ENCODE results near the gene SYCP1. TPM values are rescaled to one million over a fixed set of nuclear protein-coding genes. Genes with fewer than 3 reads are reported as not detected.

The SYCP1 gene
- total RNA-seq, 1 donor from 2014 or later = not detected

DNA sequence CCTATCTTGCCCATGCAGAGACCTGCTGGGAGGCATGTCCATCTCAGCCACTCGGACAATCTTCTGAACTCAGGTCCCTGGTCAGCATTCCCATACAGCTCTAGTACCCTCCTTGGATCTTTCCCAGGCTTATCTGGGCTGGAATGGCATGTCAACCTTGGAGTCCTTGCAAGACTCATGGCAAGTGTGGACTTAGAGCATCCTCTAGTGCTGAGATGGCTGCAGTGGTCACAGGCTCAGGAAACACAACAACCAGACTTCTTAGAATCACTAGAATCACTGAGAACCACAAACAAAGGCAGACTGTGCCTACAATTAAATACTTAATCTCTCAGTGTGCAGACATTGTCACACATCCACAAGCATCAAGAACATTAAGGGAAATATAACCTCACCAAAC is 101.9 kb downstream of the SYCP1 start:
- no peak for DNase-seq
- Mint-ChIP-seq H3K4me1 (ENCODE audit: low read depth, unreplicated experiment) (no peaks in the 10 kb centered on the region), H3K27ac (ENCODE audit: unreplicated experiment) (no peak overlapping the region), H3K36me3 (ENCODE audit: unreplicated experiment) (no peaks in the 10 kb centered on the region), H3K9me3 (ENCODE audit: unreplicated experiment) (peaks cover 2% of the 10 kb centered on the region), H3K27me3 (ENCODE audit: unreplicated experiment) (no peaks in the 10 kb centered on the region), H3K4me3 (ENCODE audit: unreplicated experiment) (no peak overlapping the region)
- TF ChIP-seq CTCF (IDR thresholded peaks at IDR 0.05; ENCODE audit: partially characterized antibody, unreplicated experiment) = no peak

DNA sequence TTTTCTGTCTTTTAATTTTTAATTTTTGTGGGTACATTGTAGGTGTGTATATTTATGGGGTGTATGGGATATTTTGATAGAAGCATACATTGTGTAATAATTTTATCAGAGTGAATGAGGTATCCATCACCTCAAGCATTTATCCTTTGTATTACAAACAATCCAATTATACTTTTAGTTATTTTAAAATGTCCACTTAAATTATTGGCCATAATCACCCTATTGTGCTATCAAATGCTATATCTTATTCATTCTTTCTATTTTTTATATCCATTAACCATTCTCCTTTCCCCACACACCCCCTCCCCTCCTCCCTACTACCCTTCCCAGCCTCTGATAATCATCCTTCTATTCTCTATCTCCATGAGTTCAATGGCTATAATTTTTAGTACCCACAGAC is 104.8 kb downstream of the SYCP1 start:
- no peak overlapping the region for H3K27ac Mint-ChIP-seq (ENCODE audit: unreplicated experiment)
- H3K4me3 Mint-ChIP-seq (ENCODE audit: unreplicated experiment) = no peak overlapping the region
- no peaks in the 10 kb centered on the region for H3K36me3 Mint-ChIP-seq (ENCODE audit: unreplicated experiment)
- no peak for DNase-seq
- H3K27me3 Mint-ChIP-seq (ENCODE audit: unreplicated experiment) = no peaks in the 10 kb centered on the region
- peaks cover 2% of the 10 kb centered on the region for H3K9me3 Mint-ChIP-seq (ENCODE audit: unreplicated experiment)
- TF ChIP-seq CTCF (IDR thresholded peaks at IDR 0.05; ENCODE audit: partially characterized antibody, unreplicated experiment) = no peak
- H3K4me1 Mint-ChIP-seq (ENCODE audit: low read depth, unreplicated experiment) = no peaks in the 10 kb centered on the region

- TF ChIP-seq CTCF (IDR thresholded peaks at IDR 0.05; ENCODE audit: partially characterized antibody, unreplicated experiment) = no peak
- Mint-ChIP-seq H3K27ac (ENCODE audit: unreplicated experiment) (no peak overlapping the region), H3K4me1 (ENCODE audit: low read depth, unreplicated experiment) (no peaks in the 10 kb centered on the region), H3K9me3 (ENCODE audit: unreplicated experiment) (no peaks in the 10 kb centered on the region), H3K4me3 (ENCODE audit: unreplicated experiment) (no peak overlapping the region), H3K36me3 (ENCODE audit: unreplicated experiment) (peaks cover 4% of the 10 kb centered on the region), H3K27me3 (ENCODE audit: unreplicated experiment) (no peaks in the 10 kb centered on the region)
- DNase-seq = no peak
Observed at GRCh38 chr1:114976891-114977290, 122.2 kb downstream of the SYCP1 start.

GRCh38 chr1:114979278-114979891 is 124.7 kb downstream of the SYCP1 start:
- H3K4me1 Mint-ChIP-seq (ENCODE audit: low read depth, unreplicated experiment) = no peaks in the 10 kb centered on the region

More at GRCh38 chr1:114979278-114979891, 124.7 kb downstream of the SYCP1 start:
- peaks cover 6% of the 10 kb centered on the region for H3K9me3 Mint-ChIP-seq (ENCODE audit: unreplicated experiment)
- no peak overlapping the region for H3K27ac Mint-ChIP-seq (ENCODE audit: unreplicated experiment)
- H3K36me3 Mint-ChIP-seq (ENCODE audit: unreplicated experiment) = peaks cover 13% of the 10 kb centered on the region
- TF ChIP-seq CTCF (IDR thresholded peaks at IDR 0.05; ENCODE audit: partially characterized antibody, unreplicated experiment) = peak; percentile 95
- H3K27me3 Mint-ChIP-seq (ENCODE audit: unreplicated experiment) = no peaks in the 10 kb centered on the region
- DNase-seq = peak; percentile 70
- no peak overlapping the region for H3K4me3 Mint-ChIP-seq (ENCODE audit: unreplicated experiment)

Measured in glutamatergic neuron (in vitro differentiated cells).